Ishikawa (cell line): Measurements from ENCODE around the gene DTX3.

Experiments
- CEBPB ChIP-seq: IDR thresholded peaks from 2 replicates; pipeline ENCODE4 v1.6.1; 2012
- CREB1 ChIP-seq: IDR thresholded peaks from 2 replicates; pipeline ENCODE4 v1.6.1; 2012; ENCODE audit warnings: low read depth
- EGR1 ChIP-seq: IDR thresholded peaks from 2 replicates; pipeline ENCODE4 v1.6.1; 2012
- EP300 ChIP-seq: IDR thresholded peaks from 2 replicates; pipeline ENCODE4 v1.6.1; 2012; ENCODE audit warnings: borderline replicate concordance
- FOXM1 ChIP-seq: IDR thresholded peaks from 2 replicates; pipeline ENCODE4 v1.6.1; 2012; ENCODE audit warnings: low read depth, borderline replicate concordance
- NFIC ChIP-seq: IDR thresholded peaks from 2 replicates; pipeline ENCODE4 v1.6.1; 2012
- RAD21 ChIP-seq: IDR thresholded peaks from 2 replicates; pipeline ENCODE4 v1.6.1; 2012; ENCODE audit warnings: low read depth
- TAF1 ChIP-seq: IDR thresholded peaks from 2 replicates; pipeline ENCODE4 v1.6.1; 2012; ENCODE audit warnings: low read depth, mild to moderate bottlenecking
- TCF12 ChIP-seq: IDR thresholded peaks from 2 replicates; pipeline ENCODE4 v1.6.1; 2012; ENCODE audit warnings: low read depth
- TEAD4 ChIP-seq: IDR thresholded peaks from 2 replicates; pipeline ENCODE4 v1.6.1; 2012
- YY1 ChIP-seq: IDR thresholded peaks from 2 replicates; pipeline ENCODE4 v1.6.1; 2012; ENCODE audit warnings: low read depth
- ZBTB7A ChIP-seq: IDR thresholded peaks from 2 replicates; pipeline ENCODE4 v1.6.1; 2012; ENCODE audit warnings: low read depth
- TF ChIP-seq, protein P1 (sequence below): IDR thresholded peaks from 2 replicates; pipeline ENCODE4 v1.6.1; 2012
- TF ChIP-seq, protein P2 (sequence below): IDR thresholded peaks from 2 replicates; pipeline ENCODE4 v1.6.1; 2012
- TF ChIP-seq, protein P3 (sequence below): IDR thresholded peaks from 2 replicates; pipeline ENCODE4 v1.6.1; 2012; ENCODE audit warnings: low read depth, mild to moderate bottlenecking

DTX3 gene

DNA sequence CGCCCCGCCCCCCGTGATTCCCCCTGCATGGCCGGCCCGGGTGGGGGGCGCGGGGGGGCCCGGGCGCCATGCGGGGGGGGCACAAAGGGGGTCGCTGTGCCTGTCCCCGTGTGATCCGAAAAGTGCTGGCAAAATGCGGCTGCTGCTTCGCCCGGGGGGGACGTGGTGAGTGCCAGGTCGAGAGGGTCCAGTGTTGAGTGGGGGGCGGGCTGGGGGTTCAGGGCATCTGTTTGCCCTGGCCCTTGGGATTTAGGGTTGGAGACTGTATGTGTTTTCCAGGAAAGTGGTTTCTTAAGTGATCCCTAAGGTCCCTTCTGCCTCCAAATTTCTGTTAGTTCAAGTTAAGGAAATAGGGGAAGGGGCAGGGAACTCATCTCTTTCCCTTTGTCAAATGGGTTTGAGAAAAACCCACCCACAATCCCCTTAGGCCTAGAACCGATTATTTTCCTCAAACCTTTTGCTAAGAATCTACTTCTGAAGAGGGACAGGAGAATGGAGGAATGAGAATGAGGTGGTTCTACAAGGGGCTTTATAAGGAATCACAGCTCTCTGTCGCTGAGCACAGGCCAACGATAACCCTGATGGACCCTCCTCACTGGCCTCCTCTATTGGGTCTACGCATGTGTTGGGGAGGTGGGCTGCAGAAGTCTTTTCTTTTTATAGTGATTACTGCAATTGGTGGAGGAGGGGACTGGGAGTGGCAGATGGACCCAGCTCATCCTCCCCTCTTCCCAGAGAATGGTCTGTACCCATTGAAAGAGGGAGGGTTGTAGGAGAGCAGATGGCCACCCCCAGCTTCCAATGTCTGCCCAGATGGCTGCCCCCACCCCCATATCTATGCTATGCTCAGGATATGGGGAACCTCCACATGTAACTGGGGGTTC lies 7.4 kb downstream of the DTX3 start:
- TF ChIP-seq EP300: no peak
- no peak for TF ChIP-seq TCF12
- TF ChIP-seq, protein P1, sequence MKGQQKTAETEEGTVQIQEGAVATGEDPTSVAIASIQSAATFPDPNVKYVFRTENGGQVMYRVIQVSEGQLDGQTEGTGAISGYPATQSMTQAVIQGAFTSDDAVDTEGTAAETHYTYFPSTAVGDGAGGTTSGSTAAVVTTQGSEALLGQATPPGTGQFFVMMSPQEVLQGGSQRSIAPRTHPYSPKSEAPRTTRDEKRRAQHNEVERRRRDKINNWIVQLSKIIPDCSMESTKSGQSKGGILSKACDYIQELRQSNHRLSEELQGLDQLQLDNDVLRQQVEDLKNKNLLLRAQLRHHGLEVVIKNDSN: no peak
- TF ChIP-seq YY1: no peak
- TF ChIP-seq TEAD4: no peak
- TF ChIP-seq CEBPB: no peak
- no peak for TF ChIP-seq EGR1
- TF ChIP-seq, protein P2, sequence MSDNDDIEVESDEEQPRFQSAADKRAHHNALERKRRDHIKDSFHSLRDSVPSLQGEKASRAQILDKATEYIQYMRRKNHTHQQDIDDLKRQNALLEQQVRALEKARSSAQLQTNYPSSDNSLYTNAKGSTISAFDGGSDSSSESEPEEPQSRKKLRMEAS: no peak
- no peak for TF ChIP-seq TAF1
- TF ChIP-seq FOXM1: no peak
- no peak; the same call in 1 of the 2 replicates for TF ChIP-seq ZBTB7A
- no peak for TF ChIP-seq RAD21
- TF ChIP-seq, protein P3, sequence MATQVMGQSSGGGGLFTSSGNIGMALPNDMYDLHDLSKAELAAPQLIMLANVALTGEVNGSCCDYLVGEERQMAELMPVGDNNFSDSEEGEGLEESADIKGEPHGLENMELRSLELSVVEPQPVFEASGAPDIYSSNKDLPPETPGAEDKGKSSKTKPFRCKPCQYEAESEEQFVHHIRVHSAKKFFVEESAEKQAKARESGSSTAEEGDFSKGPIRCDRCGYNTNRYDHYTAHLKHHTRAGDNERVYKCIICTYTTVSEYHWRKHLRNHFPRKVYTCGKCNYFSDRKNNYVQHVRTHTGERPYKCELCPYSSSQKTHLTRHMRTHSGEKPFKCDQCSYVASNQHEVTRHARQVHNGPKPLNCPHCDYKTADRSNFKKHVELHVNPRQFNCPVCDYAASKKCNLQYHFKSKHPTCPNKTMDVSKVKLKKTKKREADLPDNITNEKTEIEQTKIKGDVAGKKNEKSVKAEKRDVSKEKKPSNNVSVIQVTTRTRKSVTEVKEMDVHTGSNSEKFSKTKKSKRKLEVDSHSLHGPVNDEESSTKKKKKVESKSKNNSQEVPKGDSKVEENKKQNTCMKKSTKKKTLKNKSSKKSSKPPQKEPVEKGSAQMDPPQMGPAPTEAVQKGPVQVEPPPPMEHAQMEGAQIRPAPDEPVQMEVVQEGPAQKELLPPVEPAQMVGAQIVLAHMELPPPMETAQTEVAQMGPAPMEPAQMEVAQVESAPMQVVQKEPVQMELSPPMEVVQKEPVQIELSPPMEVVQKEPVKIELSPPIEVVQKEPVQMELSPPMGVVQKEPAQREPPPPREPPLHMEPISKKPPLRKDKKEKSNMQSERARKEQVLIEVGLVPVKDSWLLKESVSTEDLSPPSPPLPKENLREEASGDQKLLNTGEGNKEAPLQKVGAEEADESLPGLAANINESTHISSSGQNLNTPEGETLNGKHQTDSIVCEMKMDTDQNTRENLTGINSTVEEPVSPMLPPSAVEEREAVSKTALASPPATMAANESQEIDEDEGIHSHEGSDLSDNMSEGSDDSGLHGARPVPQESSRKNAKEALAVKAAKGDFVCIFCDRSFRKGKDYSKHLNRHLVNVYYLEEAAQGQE: no peak
- no peak for TF ChIP-seq CREB1
- TF ChIP-seq NFIC: no peak

DNA sequence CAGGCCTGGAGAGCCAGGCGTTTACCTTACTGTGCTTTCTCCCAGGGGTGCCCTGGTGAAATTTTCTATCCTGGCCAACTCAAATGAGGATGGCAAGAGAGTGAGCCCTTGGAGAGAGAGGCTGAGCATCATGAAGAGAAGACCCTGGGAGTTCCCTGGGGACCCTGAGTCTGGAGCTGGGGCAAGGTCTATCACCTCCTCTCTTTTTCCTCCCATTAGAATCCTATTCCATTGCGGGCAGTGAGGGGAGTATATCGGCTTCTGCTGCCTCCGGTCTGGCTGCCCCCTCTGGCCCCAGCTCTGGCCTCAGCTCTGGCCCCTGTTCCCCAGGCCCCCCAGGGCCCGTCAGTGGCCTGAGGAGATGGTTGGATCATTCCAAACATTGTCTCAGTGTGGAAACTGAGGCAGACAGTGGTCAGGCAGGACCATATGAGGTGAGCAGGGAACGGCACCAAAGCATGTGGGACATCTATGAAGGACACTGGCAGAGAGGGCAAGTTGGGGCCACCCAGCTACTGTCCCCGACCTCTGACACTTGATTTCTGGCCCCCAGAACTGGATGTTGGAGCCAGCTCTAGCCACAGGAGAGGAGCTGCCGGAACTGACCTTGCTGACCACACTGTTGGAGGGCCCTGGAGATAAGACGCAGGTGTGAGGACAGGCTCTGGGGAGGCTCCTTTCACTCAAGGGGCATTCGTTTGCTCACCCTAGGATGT lies 8.2 kb downstream of the DTX3 start:
- no peak for TF ChIP-seq TEAD4
- no peak for TF ChIP-seq TAF1
- no peak for TF ChIP-seq NFIC
- TF ChIP-seq CEBPB: no peak
- TF ChIP-seq ZBTB7A: no peak
- TF ChIP-seq, protein P2: no peak
- no peak for TF ChIP-seq FOXM1
- TF ChIP-seq EGR1: no peak
- no peak for TF ChIP-seq YY1

DNA sequence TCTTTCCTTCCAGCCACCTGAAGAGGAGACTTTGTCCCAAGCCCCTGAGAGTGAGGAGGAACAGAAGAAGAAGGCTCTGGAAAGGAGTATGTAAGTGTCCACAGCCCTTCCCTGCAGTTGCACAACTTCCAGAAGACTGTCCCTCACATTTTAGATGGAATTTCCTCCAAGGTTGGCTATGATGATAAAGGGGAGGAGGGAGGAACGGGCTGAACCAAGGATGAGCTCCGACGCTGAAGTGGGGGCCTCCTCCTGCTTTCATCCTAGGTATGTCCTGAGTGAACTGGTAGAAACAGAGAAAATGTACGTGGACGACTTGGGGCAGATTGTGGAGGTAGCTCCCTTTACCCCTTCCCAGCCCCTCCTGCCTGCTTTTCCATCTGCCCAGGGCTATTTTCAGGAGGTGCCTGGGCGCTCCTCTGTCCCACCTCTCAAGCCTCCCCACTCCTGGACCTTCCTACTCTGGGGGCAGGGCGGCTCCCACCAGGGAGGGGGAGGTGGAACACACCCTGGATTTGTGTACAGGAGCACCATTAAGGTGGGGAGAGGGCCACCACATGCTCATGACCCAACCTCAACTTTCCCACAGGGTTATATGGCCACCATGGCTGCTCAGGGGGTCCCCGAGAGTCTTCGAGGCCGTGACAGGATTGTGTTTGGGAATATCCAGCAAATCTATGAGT lies 8.9 kb downstream of the DTX3 start:
- TF ChIP-seq CEBPB: no peak
- no peak for TF ChIP-seq TCF12
- TF ChIP-seq TAF1: no peak
- no peak for TF ChIP-seq EP300
- TF ChIP-seq, protein P3: no peak
- TF ChIP-seq YY1: no peak
- TF ChIP-seq ZBTB7A: no peak
- TF ChIP-seq RAD21: no peak
- TF ChIP-seq CREB1: no peak
- TF ChIP-seq, protein P2: no peak
- TF ChIP-seq, protein P1: no peak
- TF ChIP-seq TEAD4: no peak
- TF ChIP-seq NFIC: no peak
- TF ChIP-seq EGR1: no peak
- no peak for TF ChIP-seq FOXM1

DNA sequence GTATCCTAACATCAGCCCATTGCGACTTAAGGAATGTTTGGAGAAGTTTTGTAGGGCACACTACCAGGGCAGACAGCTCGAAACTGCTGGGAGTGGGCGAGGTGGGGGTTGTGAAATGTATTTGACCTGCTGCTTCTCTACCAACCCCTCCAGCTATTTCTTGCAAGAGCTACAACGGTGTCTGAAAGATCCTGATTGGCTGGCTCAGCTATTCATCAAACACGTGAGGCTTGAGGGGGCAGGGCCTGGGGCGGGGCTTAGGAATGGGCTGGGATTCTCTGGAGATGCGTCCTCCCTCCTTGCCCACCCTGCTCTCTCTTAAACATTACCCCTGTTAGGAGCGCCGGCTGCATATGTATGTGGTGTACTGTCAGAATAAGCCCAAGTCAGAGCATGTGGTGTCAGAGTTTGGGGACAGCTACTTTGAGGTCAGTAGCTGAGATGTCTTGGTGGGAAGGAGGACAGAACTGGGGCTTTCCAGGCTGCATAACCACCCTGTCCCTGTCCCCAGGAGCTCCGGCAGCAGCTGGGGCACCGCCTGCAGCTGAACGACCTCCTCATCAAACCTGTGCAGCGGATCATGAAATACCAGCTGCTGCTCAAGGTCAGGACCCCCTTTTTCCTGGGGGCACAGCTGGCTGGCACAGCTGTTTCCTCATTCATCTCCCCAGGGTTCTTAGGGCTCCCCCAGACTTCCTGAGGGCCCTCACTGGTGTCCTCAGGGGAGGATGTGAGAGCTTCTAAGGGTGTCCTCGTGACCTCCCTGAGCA lies 9.7 kb downstream of the DTX3 start:
- TF ChIP-seq, protein P1: peak; percentile 85
- TF ChIP-seq, protein P2: no peak
